ENCODE results near the gene PLPPR1.
"Not testable (repeated sequence)": the region's sequence is repeated elsewhere in the genome, so short reads cannot be mapped to it uniquely, and the experiment has no call there.

The PLPPR1 gene

DNA sequence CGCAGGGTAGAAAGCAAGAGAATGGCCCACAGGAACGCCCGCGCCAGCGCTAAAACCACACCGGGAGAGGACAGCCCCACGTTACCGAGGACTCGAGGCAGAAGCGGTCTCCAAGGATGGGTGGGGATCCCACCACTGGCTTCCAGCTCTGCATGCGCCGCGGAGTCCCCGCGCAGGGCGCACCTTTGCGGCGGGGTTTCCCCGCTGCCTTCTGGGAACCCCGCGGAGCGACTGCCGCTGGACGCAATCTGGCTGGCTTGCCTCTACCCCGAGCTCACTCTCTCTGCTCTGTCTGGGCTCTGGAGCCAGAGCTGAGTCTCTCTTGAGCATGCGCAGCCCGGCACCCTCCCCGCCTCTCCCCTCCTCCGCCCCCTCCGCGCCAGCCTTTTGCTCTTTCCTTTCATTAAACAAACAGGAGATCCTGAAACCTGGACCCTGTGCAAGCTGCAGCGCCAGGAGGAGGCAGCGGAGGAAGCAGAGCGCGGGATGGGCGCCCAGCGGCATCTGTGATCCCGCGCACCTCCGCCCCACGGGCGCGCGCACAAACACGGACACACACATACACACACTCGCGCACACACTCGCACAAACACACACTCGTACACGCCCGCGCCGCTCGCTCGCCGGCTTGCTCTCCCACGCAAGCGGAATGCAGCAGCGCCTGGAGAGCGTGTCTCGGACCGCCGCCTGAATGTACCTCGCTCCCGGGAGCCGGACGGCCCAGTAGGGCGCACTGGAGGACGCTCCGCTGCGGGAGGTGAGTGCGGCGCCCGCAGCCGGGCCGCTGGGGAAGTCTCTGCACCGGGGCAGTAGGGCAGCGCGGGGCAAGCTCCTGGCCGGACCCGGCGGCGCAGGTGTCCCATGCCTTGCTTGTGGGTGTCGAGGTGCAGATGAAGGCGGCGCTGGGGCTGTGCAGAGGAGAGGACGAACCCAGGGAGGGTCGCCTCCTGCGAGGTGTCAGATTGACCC, at the start of gene PLPPR1:
PLPPR1 (plus strand) TSS at position 382 of the 969 bp plus-strand sequence.
- DNase-seq, result no peak

DNA sequence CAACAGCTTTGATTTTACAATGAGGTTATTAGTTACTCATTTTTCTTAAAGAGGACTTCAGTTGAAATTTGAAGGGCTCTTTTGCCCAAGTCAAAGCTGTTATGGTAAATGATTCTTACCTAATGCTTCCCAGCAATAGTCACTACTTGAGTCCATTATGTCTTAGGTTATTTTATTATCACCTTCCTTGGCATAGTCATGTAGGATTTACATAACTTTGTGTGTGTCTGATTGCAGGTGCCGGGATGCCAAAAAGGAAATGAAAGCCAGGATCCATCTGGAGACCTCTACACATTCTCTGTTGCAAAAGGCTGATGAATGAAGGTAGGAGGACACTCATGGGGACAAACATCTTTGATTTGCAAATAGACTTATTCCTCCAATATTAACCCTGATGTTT, 38.8 kb upstream of the PLPPR1 start:
- no peak for DNase-seq

DNA sequence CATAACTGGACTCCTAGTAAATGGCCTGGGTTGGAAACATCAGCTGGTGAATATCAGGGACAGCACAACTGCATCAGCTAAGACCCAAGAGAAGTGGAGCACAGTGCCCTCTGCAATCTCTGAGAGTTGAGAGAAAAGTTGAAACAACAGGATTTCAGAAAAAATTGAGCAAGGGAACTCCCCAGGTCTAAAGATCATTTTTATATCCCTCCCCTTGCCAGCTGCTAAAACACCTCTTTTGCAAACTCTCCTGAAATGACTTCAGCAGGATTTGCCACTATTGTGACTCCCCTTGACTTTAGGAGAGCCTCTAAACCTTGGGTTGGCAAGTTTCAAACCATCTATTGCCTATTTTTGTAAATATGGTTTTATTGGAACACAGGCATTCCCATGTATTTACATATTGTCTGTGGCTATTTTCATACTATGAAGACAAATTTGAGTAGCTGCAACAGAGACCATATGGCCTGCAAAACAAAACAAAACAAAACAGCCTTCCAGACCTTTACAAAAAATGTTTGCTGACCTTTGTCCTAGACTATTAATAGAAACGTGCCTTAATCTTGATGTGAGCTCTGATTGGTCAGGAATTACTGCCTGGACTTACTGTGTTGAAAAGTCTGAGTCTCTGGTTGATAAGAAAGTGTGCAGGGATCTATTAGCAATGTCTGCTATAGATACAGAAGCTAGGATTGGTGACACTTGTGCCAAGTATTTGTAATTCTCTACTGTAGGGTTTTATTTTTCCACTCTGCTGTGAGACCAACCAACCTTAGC, 37.7 kb upstream of the PLPPR1 start:
- no peak for DNase-seq

DNA sequence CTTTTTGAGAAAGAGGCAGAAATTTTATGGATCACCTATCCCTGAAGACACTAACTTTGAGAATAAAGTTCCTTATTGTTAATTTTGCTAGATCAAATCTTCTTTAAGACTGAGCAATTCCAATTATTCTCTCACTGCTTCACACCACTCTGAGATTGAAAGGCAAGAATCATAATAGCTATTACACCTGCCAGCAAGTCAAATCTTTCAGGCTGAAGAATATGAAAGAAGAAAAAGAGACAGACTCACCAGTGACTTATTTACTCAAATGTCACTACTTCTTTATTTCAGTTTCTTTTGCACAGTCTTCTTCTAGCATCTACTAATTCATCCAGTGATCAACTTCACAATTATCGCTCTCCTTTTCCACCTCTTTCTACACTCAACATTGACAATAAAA, 35.9 kb upstream of the PLPPR1 start:
- no peak for DNase-seq

DNA sequence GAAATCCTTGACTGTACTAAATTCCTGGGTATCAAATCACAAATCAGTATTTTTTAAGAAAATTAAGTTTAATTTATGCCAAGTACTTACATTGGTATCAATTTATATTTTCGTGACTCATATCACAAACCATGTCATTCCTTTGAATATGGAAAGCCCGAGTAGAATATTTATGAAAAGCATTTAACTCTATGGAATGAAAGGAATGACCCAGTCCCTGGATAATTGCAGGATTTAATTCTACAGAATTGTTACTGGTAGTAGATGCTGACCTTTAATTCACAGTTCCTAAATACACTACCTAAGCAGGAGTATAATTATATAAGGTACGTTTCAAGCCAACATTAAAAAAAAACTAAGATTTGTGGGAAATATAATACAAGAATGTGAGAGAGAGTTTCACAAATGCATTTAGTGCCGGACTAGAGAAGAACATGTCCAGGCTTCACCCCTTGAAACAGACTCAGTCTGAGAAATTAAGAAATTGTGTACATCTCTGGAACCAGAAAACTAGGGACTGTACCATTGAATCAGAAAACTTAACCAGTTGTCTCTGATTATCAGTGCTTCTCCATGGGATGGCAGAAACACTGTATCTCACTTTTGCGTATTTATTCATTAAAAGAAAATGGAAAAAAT, 28.5 kb upstream of the PLPPR1 start:
- DNase-seq, result no peak

DNA sequence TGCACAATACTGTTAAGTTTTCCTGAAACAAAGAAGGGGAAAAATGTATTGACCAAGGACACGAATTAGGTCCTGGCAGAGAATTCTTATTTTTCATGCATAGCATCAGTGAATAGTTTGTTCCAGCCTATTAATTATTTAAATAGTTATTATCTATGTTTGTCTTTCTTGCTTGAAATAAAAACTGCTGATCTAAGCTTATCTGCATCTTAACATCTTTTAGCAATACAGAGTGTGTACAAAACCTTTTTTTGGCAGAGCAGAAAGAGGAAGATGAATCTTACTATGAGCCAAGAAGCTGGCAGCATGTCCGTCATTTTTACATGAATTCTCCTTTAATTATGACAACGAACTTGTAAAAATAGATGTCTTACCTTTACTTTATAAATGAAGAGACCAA, 23.3 kb upstream of the PLPPR1 start:
- DNase-seq, result no peak

DNA sequence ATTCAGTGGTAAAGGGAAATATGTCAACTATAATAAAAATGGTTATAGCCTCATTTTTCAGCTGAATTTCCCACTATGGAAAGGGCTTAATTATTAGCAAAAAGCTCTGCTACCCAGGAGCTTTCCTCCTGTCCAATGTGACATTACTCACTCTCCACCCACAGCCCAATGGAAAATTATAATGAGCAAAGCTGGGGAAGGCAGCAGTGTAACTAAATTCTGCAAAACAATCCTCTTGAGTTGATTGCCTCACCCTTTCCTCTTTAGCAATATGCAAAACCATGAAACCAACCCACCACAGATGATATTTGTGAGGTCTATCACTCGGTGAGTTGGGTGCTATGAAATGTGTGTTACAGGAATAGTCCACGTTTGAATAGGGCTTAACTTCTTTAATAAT, 14.0 kb upstream of the PLPPR1 start:
- DNase-seq, result no peak

DNA sequence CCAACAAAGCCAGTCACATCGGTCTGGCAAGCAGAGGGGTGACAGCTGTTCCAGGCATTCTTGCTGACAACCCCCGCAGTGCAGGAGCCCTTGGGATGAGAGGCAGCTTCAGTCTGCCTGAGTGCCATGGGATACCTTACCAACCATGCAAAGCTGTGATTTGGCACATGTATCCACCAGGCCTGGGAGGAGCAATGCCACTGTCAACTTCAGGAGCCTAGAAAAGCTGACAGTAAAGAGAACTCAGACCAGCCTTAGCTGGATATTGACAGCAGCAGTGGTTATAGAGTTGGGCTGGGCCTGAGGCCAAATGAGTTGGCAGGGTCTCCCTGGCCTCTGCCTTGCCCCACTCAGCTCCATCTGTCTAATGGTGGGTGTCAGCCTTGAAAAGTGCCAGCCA, 10.1 kb upstream of the PLPPR1 start:
- DNase-seq, result no peak

DNA sequence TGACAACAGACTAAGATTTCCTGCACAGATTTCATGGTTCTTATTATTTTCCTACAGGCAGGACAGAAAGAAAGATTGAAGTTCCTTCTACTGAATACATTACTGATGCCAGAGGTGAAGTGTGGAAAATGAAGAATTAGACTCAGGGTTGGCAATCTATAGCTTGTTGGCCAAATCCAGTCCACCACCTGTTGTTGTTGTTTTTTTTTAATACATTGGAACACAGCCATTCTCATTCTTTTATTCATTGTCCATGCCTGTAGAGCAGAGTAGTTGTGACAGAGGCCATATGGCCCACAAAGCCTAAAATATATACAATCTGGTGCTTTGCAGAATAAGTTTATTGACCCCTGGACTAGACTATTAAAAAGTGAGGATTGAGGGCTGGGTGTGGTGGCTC, 5.8 kb upstream of the PLPPR1 start:
- no peak for DNase-seq

DNA sequence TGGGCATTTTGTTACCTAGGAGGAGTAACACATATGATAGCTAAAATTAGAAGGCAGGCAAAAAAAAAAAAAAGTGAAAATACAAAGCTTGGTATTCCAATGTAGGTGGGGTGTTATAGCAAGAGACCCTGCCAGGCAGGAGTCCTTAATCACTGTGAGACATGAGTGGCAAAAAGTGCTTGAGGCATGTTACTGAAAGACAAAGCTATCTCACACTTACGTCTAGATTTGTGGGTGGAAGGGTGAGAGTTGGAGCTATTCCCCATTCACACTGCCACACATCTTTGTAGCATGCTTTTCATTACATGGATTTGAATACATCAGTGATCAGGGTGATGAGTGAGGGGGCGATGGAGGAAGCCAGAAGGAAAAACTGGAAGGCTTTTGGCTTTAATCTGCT, 2.6 kb upstream of the PLPPR1 start:
- DNase-seq, result no peak

DNA sequence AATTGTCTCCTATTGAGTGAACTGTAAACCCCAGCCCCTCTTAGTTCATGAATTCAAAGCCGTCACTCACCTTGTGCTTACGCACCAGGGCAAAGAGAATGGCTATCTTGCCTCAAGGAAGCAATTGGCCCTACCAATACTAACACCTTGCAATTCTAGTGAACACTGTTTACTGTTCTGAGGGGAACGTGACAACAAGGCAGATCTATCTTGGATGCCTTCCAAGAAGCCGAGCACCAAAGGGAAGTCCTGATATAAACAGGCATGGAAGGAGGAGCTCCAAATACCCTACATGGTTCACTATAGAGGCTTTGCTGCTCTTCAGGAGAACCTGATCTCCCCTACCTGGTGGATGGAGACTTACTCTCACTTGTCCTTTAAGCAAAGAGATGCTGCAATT, 1.7 kb upstream of the PLPPR1 start:
- no peak for DNase-seq

DNA sequence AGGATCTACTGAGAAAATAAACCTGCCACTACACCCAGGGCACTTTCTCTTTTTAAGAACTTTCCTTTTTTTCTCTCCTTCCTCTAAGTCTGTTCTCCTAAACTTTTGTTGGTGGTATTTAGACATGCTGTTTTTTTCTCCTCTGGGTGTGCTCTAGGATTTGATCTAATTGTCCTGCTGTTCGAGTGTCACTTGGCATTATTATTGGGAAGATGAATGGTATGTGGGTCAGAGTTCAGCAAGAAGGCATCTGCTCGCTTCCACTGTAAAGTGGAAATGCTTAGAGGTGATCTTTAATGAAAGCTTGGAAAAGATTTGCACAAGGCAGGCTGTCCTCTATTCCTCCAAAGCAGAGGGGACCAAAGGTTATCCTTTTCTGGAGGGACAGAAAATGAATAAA, 1.3 kb upstream of the PLPPR1 start:
- DNase-seq, result no peak

DNA sequence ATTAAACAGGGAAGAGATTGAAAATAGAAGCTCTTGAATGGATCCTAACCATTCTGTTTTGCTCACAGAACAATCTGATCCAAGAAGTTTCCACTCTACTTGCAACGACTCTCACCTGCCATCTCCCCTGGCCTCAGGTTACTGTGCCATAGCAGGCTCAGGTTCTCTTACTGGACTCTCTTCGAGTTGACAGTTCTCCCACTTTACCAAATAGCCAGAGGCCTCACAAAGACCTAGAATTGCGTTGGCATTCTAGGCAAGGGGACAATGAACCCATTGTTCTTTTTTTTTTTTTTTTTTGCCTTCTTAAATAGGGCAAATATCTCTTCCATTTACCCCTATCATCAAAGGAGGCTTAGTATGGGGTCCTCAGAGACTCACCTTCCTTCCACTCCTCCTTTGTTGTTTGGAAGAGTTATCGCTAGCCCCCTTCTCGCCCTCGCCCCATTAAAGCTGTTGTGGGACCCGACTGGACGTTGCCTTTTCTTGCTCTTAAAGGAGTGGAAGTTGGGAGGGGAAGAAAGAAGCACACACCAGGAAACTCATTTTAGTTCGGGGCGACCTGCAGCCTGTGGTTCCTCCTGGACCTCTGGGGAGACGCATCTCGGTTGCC, 688 bp upstream of the PLPPR1 start:
- DNase-seq, result no peak

DNA sequence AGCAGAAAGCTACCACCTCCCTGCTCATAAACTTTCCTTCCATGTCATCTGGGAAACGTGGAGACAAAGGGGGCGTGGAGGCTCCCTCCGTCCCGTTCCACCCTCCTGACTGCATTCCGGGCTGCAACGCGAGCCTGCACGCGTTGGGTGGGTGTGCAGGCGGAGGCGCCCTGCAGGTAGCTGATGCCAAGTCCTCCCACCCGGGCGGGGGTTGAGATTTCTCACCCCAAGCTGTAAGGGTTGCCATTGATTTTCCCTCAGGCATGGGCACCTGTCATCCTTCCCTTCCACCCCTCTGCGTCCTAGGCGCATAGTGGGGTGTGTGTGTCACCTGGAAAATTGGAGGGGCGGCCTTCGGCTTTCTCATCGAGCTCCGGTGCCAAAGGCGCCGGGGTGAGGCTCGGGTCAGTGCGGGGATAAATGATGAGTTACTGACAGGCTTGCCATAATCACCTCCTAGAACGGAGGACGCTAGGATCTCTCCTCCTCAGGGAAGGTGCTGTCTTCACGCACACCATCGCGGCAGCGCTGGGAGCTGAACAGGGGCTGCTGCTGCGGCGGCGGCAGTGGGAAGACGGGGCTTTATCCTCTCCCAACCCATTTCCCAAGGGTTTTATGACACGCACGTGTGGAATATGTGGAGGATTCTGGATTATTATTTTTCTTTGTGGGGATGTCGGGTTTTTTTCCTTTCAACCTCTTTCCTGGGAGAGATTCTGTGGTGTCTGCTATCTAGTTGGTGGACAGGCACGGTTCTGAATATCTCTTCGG, 973 bp downstream of the PLPPR1 start:
- DNase-seq, result no peak

DNA sequence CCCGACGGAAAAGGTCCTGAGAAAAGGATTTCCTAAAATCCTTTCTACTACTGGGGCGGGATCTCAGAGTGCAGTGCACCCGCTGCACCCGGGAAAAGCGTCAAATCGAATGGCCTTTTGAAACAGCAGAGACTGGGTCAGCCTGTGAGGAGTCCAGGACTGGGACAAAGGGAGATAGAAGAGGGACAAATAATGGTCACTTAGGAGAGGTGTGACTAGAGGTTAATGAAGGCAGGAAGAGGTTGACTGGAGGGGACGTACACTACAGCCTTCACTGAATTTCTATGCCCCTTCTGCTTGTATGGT, 1.5 kb downstream of the PLPPR1 start:
- no peak for DNase-seq

DNA sequence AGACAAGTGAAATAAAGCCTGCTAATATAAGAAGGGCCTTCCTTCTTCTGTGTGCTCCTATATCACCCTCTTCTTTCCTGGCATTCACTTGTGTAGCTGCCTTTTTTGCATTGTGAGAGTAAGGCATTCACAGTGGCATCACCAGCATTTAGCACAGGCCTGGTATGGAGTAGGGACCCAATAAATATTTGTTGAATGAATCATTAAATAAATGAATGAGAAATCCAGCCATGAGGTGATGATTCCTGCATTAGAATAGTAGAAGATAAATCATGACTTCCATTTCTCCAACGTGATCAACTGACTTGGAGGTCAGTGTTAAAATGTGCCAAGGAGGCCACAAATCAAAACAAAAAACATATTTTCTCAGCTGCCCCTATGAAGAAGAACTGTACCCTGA, 3.9 kb downstream of the PLPPR1 start:
- DNase-seq, result no peak

DNA sequence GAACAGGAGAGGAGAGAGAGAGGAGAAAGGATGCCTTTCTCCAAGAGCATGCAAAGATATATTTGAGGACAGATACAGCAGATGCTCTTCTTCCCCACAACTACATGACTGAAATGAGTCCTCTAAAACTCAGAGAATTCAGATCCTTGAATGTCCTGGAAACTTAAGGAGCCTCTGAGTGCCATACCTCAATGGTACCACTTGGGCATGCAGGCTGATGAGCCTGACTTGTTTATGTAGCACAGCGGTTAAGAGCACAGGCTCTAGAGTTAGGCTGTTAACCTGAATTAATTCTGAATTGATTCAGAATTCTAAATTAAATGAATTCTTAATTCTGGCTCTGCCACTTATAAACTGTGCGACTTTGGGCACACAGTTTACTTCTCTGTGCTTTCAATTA, 5.7 kb downstream of the PLPPR1 start:
- no peak for DNase-seq

DNA sequence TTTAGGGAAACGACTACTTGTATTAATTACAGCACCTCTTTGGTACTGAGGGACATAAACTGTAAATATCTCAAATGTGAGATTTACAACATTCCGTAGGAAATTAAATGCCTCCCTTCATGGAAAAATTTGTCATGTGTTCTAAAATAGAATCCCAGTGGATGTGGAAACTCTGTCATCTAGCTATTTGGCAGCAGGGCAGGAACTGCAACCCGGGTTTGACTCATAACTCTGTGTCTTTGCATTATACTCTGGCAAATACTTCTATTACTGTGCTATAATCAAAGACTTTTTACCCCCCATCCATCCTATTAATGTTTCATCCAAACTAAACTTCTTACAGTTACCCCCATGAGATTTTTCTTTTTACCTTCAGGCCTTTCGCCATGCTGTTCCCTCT, 6.6 kb downstream of the PLPPR1 start:
- no peak for DNase-seq

DNA sequence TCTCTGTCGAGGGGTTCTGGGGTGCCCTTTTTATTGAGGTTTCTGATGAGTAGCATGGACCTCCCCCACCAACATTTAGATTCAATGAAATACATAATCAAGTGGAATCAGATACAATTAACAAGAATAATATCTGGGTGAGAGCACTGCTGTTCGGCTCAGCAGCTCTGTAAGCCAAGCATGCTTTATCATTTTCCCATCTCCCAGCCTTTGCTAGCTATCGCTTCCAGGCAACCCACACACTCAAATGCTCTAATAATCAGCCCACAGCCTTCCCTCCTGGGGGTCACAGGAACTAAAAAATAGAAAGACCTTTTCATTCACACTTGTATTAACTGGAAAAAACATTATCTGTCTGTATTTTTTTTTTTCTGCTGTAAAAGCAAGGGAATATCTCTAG, 8.9 kb downstream of the PLPPR1 start:
- DNase-seq, result no peak

DNA sequence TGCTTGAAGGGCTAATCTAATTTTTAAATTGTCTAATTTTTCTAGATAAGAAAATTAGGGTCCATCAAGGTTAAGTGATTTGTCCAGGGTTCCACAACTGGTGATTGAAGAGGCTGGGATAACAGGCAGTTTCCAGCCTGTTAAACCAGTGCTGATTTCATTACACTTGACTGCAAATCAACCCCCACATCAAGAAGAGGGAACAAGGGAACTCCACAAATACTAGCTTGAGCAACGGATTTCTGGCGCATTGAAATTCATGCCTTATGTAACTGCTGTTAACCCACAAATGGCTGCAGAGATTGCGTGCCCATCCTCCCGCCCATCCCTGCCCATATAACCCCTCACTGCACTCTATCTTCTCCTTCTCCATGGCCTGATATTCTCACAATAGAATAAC, 10.0 kb downstream of the PLPPR1 start:
- DNase-seq, result no peak

DNA sequence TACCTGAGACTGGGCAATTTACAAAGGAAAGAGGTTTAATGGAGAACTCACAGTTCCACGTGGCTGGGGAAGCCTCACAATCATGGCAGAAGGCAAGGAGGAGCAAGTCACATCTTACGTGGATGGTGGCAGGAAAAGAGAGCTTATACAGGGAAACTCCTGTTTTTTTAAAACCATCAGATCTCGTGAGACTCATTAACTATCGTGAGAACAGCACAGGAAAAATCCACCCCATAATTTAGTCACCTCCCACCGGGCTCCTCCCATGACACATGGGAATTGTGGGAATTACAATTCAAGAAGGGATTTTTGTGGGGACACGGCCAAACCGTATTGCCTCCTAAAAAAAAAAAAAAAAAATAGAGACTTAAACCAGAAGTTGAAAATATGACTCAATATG, 11.1 kb downstream of the PLPPR1 start:
- not testable (repeated sequence) for DNase-seq

DNA sequence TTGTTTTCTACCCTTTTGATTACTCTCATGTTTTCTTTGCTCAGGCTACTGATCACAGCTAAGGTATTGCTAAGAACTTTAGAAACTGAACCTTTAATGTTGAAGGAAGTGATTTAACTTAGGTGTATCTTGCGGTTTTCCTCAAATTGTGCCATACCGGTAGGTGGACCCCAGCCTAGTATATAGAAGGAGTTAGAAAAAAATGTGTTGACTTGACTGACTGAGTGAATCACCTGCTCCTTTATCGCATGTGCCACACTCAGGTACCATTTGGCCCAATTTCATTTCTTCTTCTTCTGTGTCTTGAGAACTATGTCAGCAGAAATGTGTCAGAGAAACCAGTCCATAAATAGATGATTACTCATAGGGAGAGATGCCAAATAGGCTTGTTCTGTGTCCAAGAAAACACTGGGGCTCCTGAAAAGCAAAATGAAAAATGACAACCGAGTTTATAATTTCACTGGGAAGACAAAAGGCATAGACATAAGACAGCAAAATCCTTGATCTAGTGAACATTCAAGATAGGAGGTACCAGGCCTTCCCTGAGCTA, 19.4 kb downstream of the PLPPR1 start:
- no peak for DNase-seq
